SK-N-MC (cell line): Measurements from ENCODE around the gene BCR.

Experiments used
- EZH2 ChIP-seq: fragments of 200-600 bp; sonication (generic); IDR thresholded peaks from one replicate; pipeline ENCODE4 v1.6.1; 2017; ENCODE audit warnings: antibody characterized with exemption
- FOXP2 ChIP-seq: optimal IDR thresholded peaks from 2 replicates; pipeline ENCODE3; 2011; ENCODE audit warnings: mild to moderate bottlenecking, moderate library complexity; ENCODE audit not compliant: insufficient read depth; ENCODE audit errors: extremely low read length, control extremely low read depth
- POLR2AphosphoS5 ChIP-seq: IDR thresholded peaks from 2 replicates; pipeline ENCODE4 v1.6.1; 2012; ENCODE audit warnings: mild to moderate bottlenecking, low read depth, low read length, borderline replicate concordance

DNA sequence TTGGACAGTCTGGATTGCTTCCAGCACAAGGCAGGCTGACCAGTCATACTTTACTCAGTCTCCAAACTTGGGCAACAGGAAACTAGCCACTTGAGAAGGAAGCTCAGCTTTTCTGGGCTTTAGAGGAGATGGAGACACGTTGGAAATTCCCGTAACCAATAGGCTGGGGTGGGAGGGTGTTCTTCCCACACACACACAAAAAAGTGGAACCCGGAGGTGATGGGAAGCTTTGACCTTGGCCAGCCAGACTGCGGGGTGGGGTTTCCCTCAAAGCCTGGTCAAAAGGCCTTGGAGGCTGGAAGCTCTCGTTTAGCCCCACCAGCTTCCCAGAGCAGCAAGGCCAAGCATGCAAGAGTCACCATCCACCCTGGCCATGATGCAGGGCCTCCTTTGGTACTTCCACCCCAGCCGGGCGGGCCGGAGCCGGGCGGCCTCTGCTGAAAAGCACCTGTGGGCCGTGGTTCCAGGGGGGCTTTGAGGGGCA is 126.2 kb downstream of the BCR start:
- TF ChIP-seq POLR2AphosphoS5 (no peak), EZH2 (no peak), FOXP2 (no peak)
